Measurements from ENCODE around the gene LY6G6C.

GRCh38 chr6:31727717-31728671 is 6.4 kb upstream of the LY6G6C start:
- TF ChIP-seq CTCF (conservative IDR thresholded peaks at IDR 0.05; ENCODE audit: low read depth, low read length) (no peak), RAD21 (IDR thresholded peaks at IDR 0.05; ENCODE audit: low read length) (no peak), CEBPB (IDR thresholded peaks at IDR 0.05; ENCODE audit: low read depth, low read length) (no peak), POLR2A (IDR thresholded peaks at IDR 0.05; ENCODE audit: low read depth, low read length) (no peak), RFX5 (IDR thresholded peaks at IDR 0.05; ENCODE audit: low read depth, low read length) (no peak), RCOR1 (IDR thresholded peaks at IDR 0.05; ENCODE audit: insufficient replicate concordance, low read length) (no peak), NFE2L2 (IDR thresholded peaks at IDR 0.05; ENCODE audit: low read depth, low read length) (no peak), MAFK (IDR thresholded peaks at IDR 0.05; ENCODE audit: low read depth, low read length) (no peak), SMC3 (IDR thresholded peaks at IDR 0.05; ENCODE audit: low read depth, low read length) (no peak), CHD1 (IDR thresholded peaks at IDR 0.05; ENCODE audit: low read depth, low read length) (no peak), BHLHE40 (IDR thresholded peaks at IDR 0.05; ENCODE audit: low read depth, low read length) (no peak), MXI1 (IDR thresholded peaks at IDR 0.05; ENCODE audit: borderline replicate concordance, low read depth, low read length) (no peak), USF2 (IDR thresholded peaks at IDR 0.05; ENCODE audit: low read depth, low read length) (no peak)
